ENCODE measurements around the gene TRO. TPM values are rescaled to one million over a fixed set of nuclear protein-coding genes. Genes with fewer than 3 reads are reported as not detected.

The TRO gene
- total and polyA plus RNA-seq, 2 of the 13 experiments (the other 11 are each of a cell fraction or from before 2014, with no cell fraction given) = 13.8 to 25.4 TPM

DNA sequence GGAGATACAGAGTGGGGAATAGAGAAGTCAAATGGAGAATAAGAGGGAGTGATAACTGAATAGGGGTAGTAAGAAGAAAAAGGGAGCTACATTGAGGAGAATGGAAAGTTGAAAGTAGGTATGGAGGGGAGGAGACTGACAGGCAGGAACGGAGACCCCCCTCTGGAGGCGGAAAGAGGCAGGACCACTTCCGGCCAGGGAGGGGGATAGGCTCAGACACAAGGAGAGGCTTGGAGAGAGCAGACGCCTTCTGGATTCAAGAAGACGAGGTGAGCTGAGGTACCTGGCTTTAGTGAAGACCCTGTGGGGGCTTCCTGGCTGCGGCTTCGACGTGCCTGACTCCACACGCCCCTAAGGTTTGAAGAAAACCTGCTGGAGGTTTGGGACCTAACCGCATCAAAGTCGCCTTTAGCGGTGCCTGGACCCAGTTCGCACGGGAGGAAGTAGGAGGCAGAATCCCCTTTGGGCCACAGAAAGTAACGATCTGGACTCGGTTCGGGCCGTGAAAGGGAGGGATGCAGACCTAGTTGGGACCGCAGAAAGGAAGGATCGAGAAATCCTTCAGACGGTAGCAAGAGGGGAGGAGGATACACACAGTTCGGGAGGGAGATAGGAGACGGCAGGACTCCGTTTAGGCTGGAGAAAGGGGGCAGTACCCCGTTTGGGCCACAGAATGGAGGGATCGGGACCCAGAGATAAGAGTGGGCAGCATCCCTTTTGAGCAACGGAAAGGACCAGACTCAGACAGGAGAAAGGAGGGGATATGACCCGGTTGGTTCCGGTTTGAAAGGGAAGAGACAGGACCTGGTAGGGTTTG lies at the start of gene TRO (continued):
- TF ChIP-seq ZNF441 (CRISPR knock-in tag; IDR thresholded peaks at IDR 0.05; ENCODE audit: borderline replicate concordance) (no peak), ZNF660 (CRISPR knock-in tag; IDR thresholded peaks at IDR 0.05; ENCODE audit: borderline replicate concordance, low read depth) (no peak), GTF2F1 (IDR thresholded peaks at IDR 0.05; ENCODE audit: low read length) (no peak), GABPA (IDR thresholded peaks at IDR 0.05; ENCODE audit: low read depth, low read length) (peak; percentile 52), GABPA (CRISPR knock-in tag; IDR thresholded peaks at IDR 0.05; ENCODE audit: low read depth) (peak; percentile 81), GABPB1 (CRISPR knock-in tag; IDR thresholded peaks at IDR 0.05) (peak; percentile 35), ZNF33A (CRISPR knock-in tag; IDR thresholded peaks at IDR 0.05; ENCODE audit: borderline replicate concordance) (no peak), NFKB2 (CRISPR knock-in tag; IDR thresholded peaks at IDR 0.05; ENCODE audit: borderline replicate concordance) (no peak), HOXA5 (CRISPR knock-in tag; IDR thresholded peaks at IDR 0.05) (no peak), BORCS8-MEF2B (CRISPR knock-in tag; IDR thresholded peaks at IDR 0.05) (no peak), ZNF460 (CRISPR knock-in tag; IDR thresholded peaks at IDR 0.05; ENCODE audit: borderline replicate concordance) (no peak), ETV5 (CRISPR knock-in tag; IDR thresholded peaks at IDR 0.05; ENCODE audit: borderline replicate concordance) (peak; percentile 21; the same call in 1 of the 2 replicates), GATAD1 (CRISPR knock-in tag; IDR thresholded peaks at IDR 0.05) (0 out of 2 replicates have a peak, but pooled peaks have one; percentile 20), ZNF350 (CRISPR knock-in tag; IDR thresholded peaks at IDR 0.05; ENCODE audit: borderline replicate concordance, low read depth) (no peak), SMAD1 (CRISPR knock-in tag; IDR thresholded peaks at IDR 0.05; ENCODE audit: borderline replicate concordance, low read depth) (no peak), KAT8 (CRISPR knock-in tag; IDR thresholded peaks at IDR 0.05) (0 out of 2 replicates have a peak, but pooled peaks have one; percentile 43), ZNF629 (CRISPR knock-in tag; conservative IDR thresholded peaks at IDR 0.05) (no peak), TOE1 (CRISPR knock-in tag; IDR thresholded peaks at IDR 0.05) (no peak)
- TF ChIP-seq, protein P1, sequence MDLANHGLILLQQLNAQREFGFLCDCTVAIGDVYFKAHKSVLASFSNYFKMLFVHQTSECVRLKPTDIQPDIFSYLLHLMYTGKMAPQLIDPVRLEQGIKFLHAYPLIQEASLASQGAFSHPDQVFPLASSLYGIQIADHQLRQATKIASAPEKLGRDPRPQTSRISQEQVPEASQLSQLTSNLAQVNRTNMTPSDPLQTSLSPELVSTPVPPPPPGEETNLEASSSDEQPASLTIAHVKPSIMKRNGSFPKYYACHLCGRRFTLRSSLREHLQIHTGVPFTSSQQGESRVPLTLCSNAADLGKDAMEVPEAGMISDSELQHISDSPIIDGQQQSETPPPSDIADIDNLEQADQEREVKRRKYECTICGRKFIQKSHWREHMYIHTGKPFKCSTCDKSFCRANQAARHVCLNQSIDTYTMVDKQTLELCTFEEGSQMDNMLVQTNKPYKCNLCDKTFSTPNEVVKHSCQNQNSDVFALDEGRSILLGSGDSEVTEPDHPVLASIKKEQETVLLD (CRISPR knock-in tag; IDR thresholded peaks at IDR 0.05; ENCODE audit: low read depth) = no peak
- TF ChIP-seq, protein P2, sequence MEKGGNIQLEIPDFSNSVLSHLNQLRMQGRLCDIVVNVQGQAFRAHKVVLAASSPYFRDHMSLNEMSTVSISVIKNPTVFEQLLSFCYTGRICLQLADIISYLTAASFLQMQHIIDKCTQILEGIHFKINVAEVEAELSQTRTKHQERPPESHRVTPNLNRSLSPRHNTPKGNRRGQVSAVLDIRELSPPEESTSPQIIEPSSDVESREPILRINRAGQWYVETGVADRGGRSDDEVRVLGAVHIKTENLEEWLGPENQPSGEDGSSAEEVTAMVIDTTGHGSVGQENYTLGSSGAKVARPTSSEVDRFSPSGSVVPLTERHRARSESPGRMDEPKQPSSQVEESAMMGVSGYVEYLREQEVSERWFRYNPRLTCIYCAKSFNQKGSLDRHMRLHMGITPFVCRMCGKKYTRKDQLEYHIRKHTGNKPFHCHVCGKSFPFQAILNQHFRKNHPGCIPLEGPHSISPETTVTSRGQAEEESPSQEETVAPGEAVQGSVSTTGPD (CRISPR knock-in tag; IDR thresholded peaks at IDR 0.05) = no peak
- TF ChIP-seq, protein P3, sequence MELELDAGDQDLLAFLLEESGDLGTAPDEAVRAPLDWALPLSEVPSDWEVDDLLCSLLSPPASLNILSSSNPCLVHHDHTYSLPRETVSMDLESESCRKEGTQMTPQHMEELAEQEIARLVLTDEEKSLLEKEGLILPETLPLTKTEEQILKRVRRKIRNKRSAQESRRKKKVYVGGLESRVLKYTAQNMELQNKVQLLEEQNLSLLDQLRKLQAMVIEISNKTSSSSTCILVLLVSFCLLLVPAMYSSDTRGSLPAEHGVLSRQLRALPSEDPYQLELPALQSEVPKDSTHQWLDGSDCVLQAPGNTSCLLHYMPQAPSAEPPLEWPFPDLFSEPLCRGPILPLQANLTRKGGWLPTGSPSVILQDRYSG (CRISPR knock-in tag; IDR thresholded peaks at IDR 0.05) = no peak
- TF ChIP-seq, protein P4, sequence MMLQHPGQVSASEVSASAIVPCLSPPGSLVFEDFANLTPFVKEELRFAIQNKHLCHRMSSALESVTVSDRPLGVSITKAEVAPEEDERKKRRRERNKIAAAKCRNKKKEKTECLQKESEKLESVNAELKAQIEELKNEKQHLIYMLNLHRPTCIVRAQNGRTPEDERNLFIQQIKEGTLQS (CRISPR knock-in tag; IDR thresholded peaks at IDR 0.05) = no peak
- TF ChIP-seq, protein P5, sequence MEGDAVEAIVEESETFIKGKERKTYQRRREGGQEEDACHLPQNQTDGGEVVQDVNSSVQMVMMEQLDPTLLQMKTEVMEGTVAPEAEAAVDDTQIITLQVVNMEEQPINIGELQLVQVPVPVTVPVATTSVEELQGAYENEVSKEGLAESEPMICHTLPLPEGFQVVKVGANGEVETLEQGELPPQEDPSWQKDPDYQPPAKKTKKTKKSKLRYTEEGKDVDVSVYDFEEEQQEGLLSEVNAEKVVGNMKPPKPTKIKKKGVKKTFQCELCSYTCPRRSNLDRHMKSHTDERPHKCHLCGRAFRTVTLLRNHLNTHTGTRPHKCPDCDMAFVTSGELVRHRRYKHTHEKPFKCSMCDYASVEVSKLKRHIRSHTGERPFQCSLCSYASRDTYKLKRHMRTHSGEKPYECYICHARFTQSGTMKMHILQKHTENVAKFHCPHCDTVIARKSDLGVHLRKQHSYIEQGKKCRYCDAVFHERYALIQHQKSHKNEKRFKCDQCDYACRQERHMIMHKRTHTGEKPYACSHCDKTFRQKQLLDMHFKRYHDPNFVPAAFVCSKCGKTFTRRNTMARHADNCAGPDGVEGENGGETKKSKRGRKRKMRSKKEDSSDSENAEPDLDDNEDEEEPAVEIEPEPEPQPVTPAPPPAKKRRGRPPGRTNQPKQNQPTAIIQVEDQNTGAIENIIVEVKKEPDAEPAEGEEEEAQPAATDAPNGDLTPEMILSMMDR (CRISPR knock-in tag; IDR thresholded peaks at IDR 0.05) = peak; percentile 19; the same call in 1 of the 2 replicates

Measured in HepG2 (cell line).